ENCODE results near the gene HSD17B1. TPM values are rescaled to one million over a fixed set of nuclear protein-coding genes. Genes with fewer than 3 reads are reported as not detected.
A peak's percentile ranks its signal among the peaks of the same experiment; 100 is the strongest.

Gene HSD17B1
- total RNA-seq, 1 experiment from 2014 or later, result 2.3 TPM

DNA sequence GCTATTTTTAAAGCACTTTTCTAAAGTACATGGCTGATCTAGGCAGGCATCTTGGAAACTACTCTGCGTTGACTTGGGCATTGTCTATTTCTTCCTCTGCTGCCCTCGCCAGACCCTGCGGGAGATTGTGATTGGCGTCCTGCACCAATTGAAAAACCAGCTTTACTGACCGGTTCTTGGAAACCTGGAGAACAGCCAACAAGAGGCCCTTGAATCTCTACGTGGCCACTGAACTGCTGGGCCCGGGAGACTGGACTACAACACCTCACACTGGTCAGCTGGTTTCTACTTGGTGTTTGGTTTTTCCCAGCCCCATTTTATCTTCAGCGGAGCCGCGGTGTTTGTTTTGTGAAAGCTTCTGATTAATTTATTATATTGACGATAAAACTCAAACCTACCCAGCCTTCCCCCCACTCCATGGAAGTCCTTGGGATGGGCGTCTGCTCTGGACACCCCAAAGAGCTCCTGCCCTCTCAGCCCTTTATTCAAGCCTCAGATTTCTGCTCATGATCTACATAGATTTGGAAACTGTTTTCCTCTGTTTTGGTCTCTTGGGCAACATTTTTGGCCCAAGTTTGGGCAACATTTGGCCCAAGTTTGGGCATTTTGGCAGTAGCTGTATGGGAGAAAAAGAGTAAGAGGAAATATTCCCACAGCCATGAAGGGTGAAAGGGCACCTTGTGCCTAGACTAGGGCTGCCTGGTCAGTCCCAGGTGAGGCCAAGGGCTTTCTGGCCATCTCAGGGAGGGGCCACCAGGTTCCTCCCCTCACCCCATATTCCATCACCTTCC is 18.9 kb downstream of the HSD17B1 start:
- Mint-ChIP-seq H3K4me3 (ENCODE audit: unreplicated experiment) (no peak overlapping the region), H3K4me1 (ENCODE audit: low read depth, unreplicated experiment) (peaks cover 26% of the 10 kb centered on the region), H3K27me3 (ENCODE audit: insufficient read depth, unreplicated experiment) (no peaks in the 10 kb centered on the region), H3K36me3 (ENCODE audit: insufficient read depth, unreplicated experiment) (peaks cover 91% of the 10 kb centered on the region), H3K9me3 (ENCODE audit: unreplicated experiment) (no peaks in the 10 kb centered on the region), H3K27ac (ENCODE audit: unreplicated experiment) (no peak overlapping the region)
- Histone ChIP-seq H3K9me3 (no peaks in the 10 kb centered on the region), H3K27me3 (replicated peaks; ENCODE audit: control insufficient read depth, insufficient read depth, low read length) (no peaks in the 10 kb centered on the region), H3K4me3 (ENCODE audit: low read depth, low read length) (no peak overlapping the region), H3K4me1 (peaks cover 1% of the 10 kb centered on the region), H3K36me3 (ENCODE audit: control insufficient read depth, insufficient read depth, low read length) (peaks cover 22% of the 10 kb centered on the region)
- ChIA-PET POLR2A (no interaction called here), CTCF (interaction anchor here (0.6 kb wide), 1 partner anchor 1018 kb away, joined by 9 read pairs; no protein-coding TSS in a partner anchor)
- intact Hi-C loops (cut with micrococcal nuclease; ENCODE audit: unreplicated experiment), result loop anchor here (10.0 kb wide), 1 partner anchor 253 kb away; the partner anchor contains the start of gene BECN1
- no TSS peak for BruUV-seq (replicated peaks)
- no peak for DNase-seq
- TF ChIP-seq, protein P1, sequence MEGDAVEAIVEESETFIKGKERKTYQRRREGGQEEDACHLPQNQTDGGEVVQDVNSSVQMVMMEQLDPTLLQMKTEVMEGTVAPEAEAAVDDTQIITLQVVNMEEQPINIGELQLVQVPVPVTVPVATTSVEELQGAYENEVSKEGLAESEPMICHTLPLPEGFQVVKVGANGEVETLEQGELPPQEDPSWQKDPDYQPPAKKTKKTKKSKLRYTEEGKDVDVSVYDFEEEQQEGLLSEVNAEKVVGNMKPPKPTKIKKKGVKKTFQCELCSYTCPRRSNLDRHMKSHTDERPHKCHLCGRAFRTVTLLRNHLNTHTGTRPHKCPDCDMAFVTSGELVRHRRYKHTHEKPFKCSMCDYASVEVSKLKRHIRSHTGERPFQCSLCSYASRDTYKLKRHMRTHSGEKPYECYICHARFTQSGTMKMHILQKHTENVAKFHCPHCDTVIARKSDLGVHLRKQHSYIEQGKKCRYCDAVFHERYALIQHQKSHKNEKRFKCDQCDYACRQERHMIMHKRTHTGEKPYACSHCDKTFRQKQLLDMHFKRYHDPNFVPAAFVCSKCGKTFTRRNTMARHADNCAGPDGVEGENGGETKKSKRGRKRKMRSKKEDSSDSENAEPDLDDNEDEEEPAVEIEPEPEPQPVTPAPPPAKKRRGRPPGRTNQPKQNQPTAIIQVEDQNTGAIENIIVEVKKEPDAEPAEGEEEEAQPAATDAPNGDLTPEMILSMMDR (IDR thresholded peaks at IDR 0.05; ENCODE audit: insufficient read depth in 1 of 2, low read depth in 1 of 2, low read length in 1 of 2, severe bottlenecking in 1 of 2, unreplicated experiment in 1 of 2), result no peak

DNA sequence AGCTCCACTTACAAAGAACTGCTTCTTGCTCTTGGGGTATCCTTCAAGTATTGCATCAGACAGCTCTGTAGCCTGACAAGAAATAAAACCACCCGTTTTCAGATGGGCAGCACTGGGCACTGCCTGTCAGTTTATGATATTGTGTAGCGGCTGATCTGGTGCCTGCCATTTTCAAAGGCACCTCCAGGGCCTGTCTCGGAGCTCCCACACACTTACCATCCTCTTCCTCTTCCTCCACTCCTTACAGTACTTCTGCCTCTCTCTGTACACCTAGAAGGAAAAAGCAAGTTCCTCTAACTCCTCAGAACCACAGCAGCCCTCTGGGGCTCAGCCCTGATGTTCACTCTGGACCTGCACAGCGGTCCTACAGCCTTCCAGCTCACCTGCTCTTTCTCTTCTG is 20.4 kb downstream of the HSD17B1 start:
- Histone ChIP-seq H3K27me3 (replicated peaks; ENCODE audit: control insufficient read depth, insufficient read depth, low read length) (no peaks in the 10 kb centered on the region), H3K4me1 (no peaks in the 10 kb centered on the region; the same call in 1 of the 2 replicates), H3K9me3 (no peaks in the 10 kb centered on the region), H3K36me3 (ENCODE audit: control insufficient read depth, insufficient read depth, low read length) (peaks cover 22% of the 10 kb centered on the region), H3K4me3 (ENCODE audit: low read depth, low read length) (no peak overlapping the region)
- H3K27ac Mint-ChIP-seq (ENCODE audit: unreplicated experiment), result peak overlapping the region; percentile 13
- TF ChIP-seq, protein P1 (IDR thresholded peaks at IDR 0.05; ENCODE audit: insufficient read depth in 1 of 2, low read depth in 1 of 2, low read length in 1 of 2, severe bottlenecking in 1 of 2, unreplicated experiment in 1 of 2), result no peak
- H3K4me1 Mint-ChIP-seq (ENCODE audit: low read depth, unreplicated experiment), result peaks cover 23% of the 10 kb centered on the region
- no peak for DNase-seq
- H3K27me3 Mint-ChIP-seq (ENCODE audit: insufficient read depth, unreplicated experiment), result no peaks in the 10 kb centered on the region
- ChIA-PET POLR2A (interaction anchor here (0.6 kb wide), 1 partner anchor 107 kb away, joined by 3 read pairs; no protein-coding TSS in a partner anchor), CTCF (no interaction called here)
- peaks cover 92% of the 10 kb centered on the region for H3K36me3 Mint-ChIP-seq (ENCODE audit: insufficient read depth, unreplicated experiment)
- intact Hi-C loops (cut with micrococcal nuclease; ENCODE audit: unreplicated experiment), result loop anchor here (10.0 kb wide), 1 partner anchor 252 kb away; the partner anchor contains the start of gene BECN1
- no peak overlapping the region for H3K4me3 Mint-ChIP-seq (ENCODE audit: unreplicated experiment)
- BruUV-seq (replicated peaks), result no TSS peak
- H3K9me3 Mint-ChIP-seq (ENCODE audit: unreplicated experiment), result no peaks in the 10 kb centered on the region

DNA sequence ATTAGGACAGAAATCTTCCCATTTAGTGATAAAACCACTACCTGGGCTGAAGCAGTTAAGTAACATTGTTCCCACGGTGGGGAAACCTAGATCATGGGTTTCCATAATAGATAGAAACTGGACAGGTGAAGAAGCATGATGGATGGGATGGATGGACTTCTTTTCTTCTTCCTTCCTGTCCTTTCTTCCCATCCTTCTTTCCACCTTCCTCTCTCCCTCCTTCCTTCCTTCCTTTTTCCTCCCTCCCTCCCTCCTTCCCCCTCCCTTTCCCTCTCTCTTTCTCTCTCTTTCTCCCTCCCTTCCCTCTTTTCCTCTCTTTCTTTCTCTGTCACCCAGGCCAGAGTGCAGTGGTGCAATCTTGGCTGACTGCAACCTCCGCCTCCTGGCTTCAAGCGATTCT is 21.7 kb downstream of the HSD17B1 start:
- Mint-ChIP-seq H3K36me3 (ENCODE audit: insufficient read depth, unreplicated experiment) (peaks cover 89% of the 10 kb centered on the region), H3K27ac (ENCODE audit: unreplicated experiment) (no peak overlapping the region), H3K27me3 (ENCODE audit: insufficient read depth, unreplicated experiment) (no peaks in the 10 kb centered on the region), H3K9me3 (ENCODE audit: unreplicated experiment) (no peaks in the 10 kb centered on the region), H3K4me1 (ENCODE audit: low read depth, unreplicated experiment) (peaks cover 23% of the 10 kb centered on the region), H3K4me3 (ENCODE audit: unreplicated experiment) (no peak overlapping the region)
- Histone ChIP-seq H3K27me3 (replicated peaks; ENCODE audit: control insufficient read depth, insufficient read depth, low read length) (no peaks in the 10 kb centered on the region), H3K4me1 (peaks cover 4% of the 10 kb centered on the region), H3K4me3 (ENCODE audit: low read depth, low read length) (no peak overlapping the region), H3K9me3 (no peaks in the 10 kb centered on the region), H3K36me3 (ENCODE audit: control insufficient read depth, insufficient read depth, low read length) (peaks cover 15% of the 10 kb centered on the region)
- CTCF ChIA-PET, result interaction anchor here (0.6 kb wide), 1 partner anchor 393 kb away, joined by 3 read pairs; no protein-coding TSS in a partner anchor
- intact Hi-C loops (cut with micrococcal nuclease; ENCODE audit: unreplicated experiment), result loop anchor here (10.0 kb wide), 1 partner anchor 250 kb away; the partner anchor contains the start of gene BECN1
- no TSS peak for BruUV-seq (replicated peaks)
- no peak for DNase-seq
- TF ChIP-seq, protein P1 (IDR thresholded peaks at IDR 0.05; ENCODE audit: insufficient read depth in 1 of 2, low read depth in 1 of 2, low read length in 1 of 2, severe bottlenecking in 1 of 2, unreplicated experiment in 1 of 2), result no peak
- POLR2A ChIA-PET, result no interaction called here
